Measurements from ENCODE around the gene RPS16. TPM values are rescaled to one million over a fixed set of nuclear protein-coding genes. Genes with fewer than 3 reads are reported as not detected.
A peak's percentile ranks its signal among the peaks of the same experiment; 100 is the strongest.

Gene RPS16
- total and polyA plus RNA-seq, 9 of the 15 experiments (the other 6 are each of a cell fraction or from before 2014, with no cell fraction given): 82.6 to 3,671 (median 2,204) TPM

GRCh38 chr19:39405958-39406655 is 29.6 kb downstream of the RPS16 start (continued):
- no peak for TF ChIP-seq AFF4 (CRISPR knock-in tag; IDR thresholded peaks at IDR 0.05)
- TF ChIP-seq ZNF174 (CRISPR knock-in tag; IDR thresholded peaks at IDR 0.05): no peak
- TF ChIP-seq DACH1 (IDR thresholded peaks at IDR 0.05; ENCODE audit: partially characterized antibody): no peak
- no peak for TF ChIP-seq ZNF354B (CRISPR knock-in tag; IDR thresholded peaks at IDR 0.05)
- peak; percentile 15; the same call in 1 of the 2 replicates for TF ChIP-seq BHLHE40 (IDR thresholded peaks at IDR 0.05; ENCODE audit: low read length)
- TF ChIP-seq ZNF316 (IDR thresholded peaks at IDR 0.05): peak; percentile 43
- TF ChIP-seq EP400 (IDR thresholded peaks at IDR 0.05): 0 out of 2 replicates have a peak, but pooled peaks have one; percentile 38
- peak; percentile 8 for TF ChIP-seq PCBP1 (IDR thresholded peaks at IDR 0.05; ENCODE audit: low read depth, low read length, poor library complexity, severe bottlenecking)
- peak; percentile 35 for TF ChIP-seq DPF2 (IDR thresholded peaks at IDR 0.05)
- 0 out of 2 replicates have a peak, but pooled peaks have one; percentile 27 for TF ChIP-seq TRIM28 (IDR thresholded peaks at IDR 0.05)
- 0 out of 2 replicates have a peak, but pooled peaks have one; percentile 39 for TF ChIP-seq ZNF263 (CRISPR knock-in tag; IDR thresholded peaks at IDR 0.05; ENCODE audit: borderline replicate concordance)
- no peak for TF ChIP-seq TCF15 (CRISPR knock-in tag; IDR thresholded peaks at IDR 0.05)
- TF ChIP-seq RBM14 (IDR thresholded peaks at IDR 0.05; ENCODE audit: borderline replicate concordance, insufficient read depth, low read depth, low read length): no peak
- TF ChIP-seq MYC (IDR thresholded peaks at IDR 0.05; ENCODE audit: low read depth, low read length): 0 out of 2 replicates have a peak, but pooled peaks have one; percentile 8
- no peak for TF ChIP-seq MYC (CRISPR knock-in tag; IDR thresholded peaks at IDR 0.05; ENCODE audit: borderline replicate concordance, low read depth)
- TF ChIP-seq KDM4B (IDR thresholded peaks at IDR 0.05; ENCODE audit: borderline replicate concordance in 2 of 2, low read depth in 1 of 2): no peak; a peak in 1 of 4 replicates
- TF ChIP-seq SUPT5H (IDR thresholded peaks at IDR 0.05): no peak
- TF ChIP-seq ZNF134 (CRISPR knock-in tag; conservative IDR thresholded peaks at IDR 0.05): no peak
- TF ChIP-seq CCNT2 (IDR thresholded peaks at IDR 0.05; ENCODE audit: borderline replicate concordance, extremely low read depth, insufficient read length, low read depth, low read length): no peak
- TF ChIP-seq BCOR (IDR thresholded peaks at IDR 0.05): 0 out of 2 replicates have a peak, but pooled peaks have one; percentile 32
- no peak for TF ChIP-seq RBM15 (IDR thresholded peaks at IDR 0.05; ENCODE audit: insufficient read depth, low read length)
- no peak for TF ChIP-seq ZNF592 (IDR thresholded peaks at IDR 0.05)

Measured in K562 (cell line).